ENCODE measurements around the gene DRD1.

- TF ChIP-seq POLR2A (IDR thresholded peaks at IDR 0.05; ENCODE audit: low read length) (no peak), GATA1 (IDR thresholded peaks at IDR 0.05; ENCODE audit: low read depth, low read length) (no peak)
Observed at GRCh38 chr5:175477440-175477839, 33.5 kb upstream of the DRD1 start.

All from erythroblast (primary cell).